IPS DF 6.9 (cell line): ENCODE measurements around the gene ACVRL1.

ENCODE experiments used
- DNase-seq: peaks from one replicate; pipeline ENCODE4 v3.0.0-alpha.2; 2013; ENCODE audit warnings: low read depth, low spot score
- H3K27ac ChIP-seq: one replicate; pipeline ENCODE4 v1.5.1; 2013; ENCODE audit warnings: low read length, control low read depth
- H3K27me3 ChIP-seq: 2 replicates; pipeline ENCODE4 v1.6.1; 2013; ENCODE audit warnings: mild to moderate bottlenecking, low read length; ENCODE audit not compliant: control insufficient read depth, insufficient read depth
- H3K36me3 ChIP-seq: 2 replicates; pipeline ENCODE4 v1.6.1; 2013; ENCODE audit warnings: low read length; ENCODE audit not compliant: control insufficient read depth, insufficient read depth
- H3K4me1 ChIP-seq: 2 replicates; pipeline ENCODE4 v1.6.1; 2013; ENCODE audit warnings: low read length; ENCODE audit not compliant: control insufficient read depth, insufficient read depth
- H3K4me3 ChIP-seq: 2 replicates; pipeline ENCODE4 v1.5.1; 2013; ENCODE audit warnings: mild to moderate bottlenecking, low read length
- H3K9me3 ChIP-seq: 2 replicates; pipeline ENCODE4 v1.6.1; 2013; ENCODE audit warnings: low read length, inconsistent platforms; ENCODE audit not compliant: control insufficient read depth, insufficient read depth
- WGBS: extraction: QIAGEN DNeasy Blood & Tissue Kit; methylation state at CpG from one replicate; pipeline ENCODE4 v1.1.7; 2013; ENCODE audit warnings: mixed read lengths, missing lambda C conversion rate; ENCODE audit not compliant: insufficient read length, insufficient coverage; 5-methylcytosine and 5-hydroxymethylcytosine counted together

ACVRL1 gene

DNA sequence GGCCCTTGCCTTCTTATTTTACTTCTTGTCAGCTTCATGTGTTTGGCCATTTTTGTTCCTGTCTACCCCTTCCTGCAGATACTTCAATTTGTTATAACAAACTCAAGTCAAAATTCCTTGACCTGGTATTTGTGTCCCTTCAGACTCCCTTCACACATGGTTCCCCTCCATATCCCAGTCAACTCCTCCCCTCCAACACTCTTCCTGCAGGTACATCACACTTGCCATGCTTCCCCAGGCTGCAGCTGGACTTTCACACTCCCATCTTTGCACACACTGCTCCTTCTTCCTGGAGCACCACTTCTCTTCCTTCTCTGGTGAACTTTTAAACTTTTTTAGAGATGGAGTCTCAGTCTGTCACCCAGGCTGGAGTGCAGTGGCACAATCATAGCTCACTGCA lies 39.9 kb upstream of the ACVRL1 start:
- no peak overlapping the region for H3K4me3 ChIP-seq
- H3K36me3 ChIP-seq = no peaks in the 10 kb centered on the region
- peaks cover 7% of the 10 kb centered on the region; the same call in 1 of the 2 replicates for H3K27me3 ChIP-seq
- no peaks in the 10 kb centered on the region for H3K9me3 ChIP-seq
- H3K4me1 ChIP-seq = peaks cover 13% of the 10 kb centered on the region
- H3K27ac ChIP-seq = no peak overlapping the region
- no peak for DNase-seq

DNA sequence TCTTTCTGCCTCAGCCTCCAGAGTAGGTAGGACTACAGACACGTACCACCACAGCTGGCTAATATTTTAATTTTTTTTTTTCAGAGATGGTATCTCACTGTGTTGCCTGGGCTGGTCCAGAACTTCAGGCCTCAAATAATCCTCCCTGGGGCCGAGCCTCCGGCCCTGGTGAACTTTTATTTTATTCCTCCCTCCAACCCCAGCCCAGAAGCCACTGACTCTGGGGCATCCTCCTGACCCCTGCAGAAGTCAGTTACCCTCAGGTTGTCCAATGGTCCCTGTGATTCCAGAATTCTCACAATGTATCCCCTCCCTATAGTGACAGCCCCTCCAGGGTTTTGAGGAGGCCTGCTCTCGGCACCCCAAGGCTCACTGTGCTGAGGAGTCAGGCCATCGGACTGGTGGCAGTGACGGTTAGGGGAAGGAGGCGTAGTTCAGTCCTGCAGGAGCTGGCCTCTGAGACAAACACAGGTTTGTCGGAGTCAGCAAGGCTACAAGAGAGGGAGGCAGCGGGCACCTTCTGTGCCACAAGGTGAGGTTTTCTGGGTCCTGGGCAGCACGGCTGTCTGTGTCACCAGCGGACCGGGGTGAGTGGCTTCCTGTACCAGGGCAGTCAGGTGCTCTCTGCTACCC lies 39.4 kb upstream of the ACVRL1 start:
- Histone ChIP-seq H3K36me3 (no peaks in the 10 kb centered on the region), H3K27ac (no peak overlapping the region), H3K9me3 (no peaks in the 10 kb centered on the region), H3K27me3 (peaks cover 7% of the 10 kb centered on the region; the same call in 1 of the 2 replicates), H3K4me3 (no peak overlapping the region), H3K4me1 (peaks cover 13% of the 10 kb centered on the region)
- no CpG with 5 or more reads among the region's 12 CpGs for WGBS
- no peak for DNase-seq

DNA sequence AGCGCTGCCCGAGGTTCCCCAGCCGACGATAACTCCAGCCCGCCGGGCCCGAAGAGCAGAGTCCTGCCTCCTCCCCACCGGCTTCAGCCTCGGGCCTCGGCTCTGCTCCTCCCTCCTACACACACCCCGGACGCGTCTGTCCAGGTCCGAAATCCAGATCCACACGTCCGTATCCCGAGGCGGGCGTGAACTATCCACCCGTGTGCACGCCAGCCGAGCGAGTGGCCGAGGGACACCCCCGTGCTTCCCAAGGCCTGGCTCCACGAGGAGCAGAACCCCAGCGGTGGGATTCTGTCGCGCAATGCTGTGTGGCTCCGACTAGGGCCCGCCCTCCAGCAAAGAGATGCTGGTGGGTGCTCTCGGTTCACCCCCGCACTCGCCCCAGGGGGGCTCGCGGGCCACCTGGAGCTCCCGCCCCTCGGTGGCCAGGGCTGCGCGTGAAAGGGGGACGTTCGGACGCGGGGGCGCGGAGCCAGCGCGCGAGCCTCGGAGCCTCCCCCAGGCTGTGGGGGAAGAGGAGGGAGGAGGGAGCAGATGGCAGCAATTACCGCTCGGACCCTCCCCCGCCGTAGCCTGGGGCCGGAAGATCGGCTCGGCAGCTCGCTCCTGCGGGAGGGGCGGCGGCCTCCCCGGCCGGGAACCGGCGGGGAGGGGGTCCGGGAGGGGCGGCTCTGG lies 38.3 kb upstream of the ACVRL1 start:
- DNase-seq = no peak
- Histone ChIP-seq H3K4me1 (peaks cover 11% of the 10 kb centered on the region), H3K27ac (no peak overlapping the region), H3K9me3 (no peaks in the 10 kb centered on the region), H3K4me3 (peak overlapping the region; percentile 63; the same call in 1 of the 2 replicates), H3K36me3 (no peaks in the 10 kb centered on the region), H3K27me3 (peaks cover 7% of the 10 kb centered on the region; the same call in 1 of the 2 replicates)
- WGBS = no CpG with 5 or more reads among the region's 67 CpGs

DNA sequence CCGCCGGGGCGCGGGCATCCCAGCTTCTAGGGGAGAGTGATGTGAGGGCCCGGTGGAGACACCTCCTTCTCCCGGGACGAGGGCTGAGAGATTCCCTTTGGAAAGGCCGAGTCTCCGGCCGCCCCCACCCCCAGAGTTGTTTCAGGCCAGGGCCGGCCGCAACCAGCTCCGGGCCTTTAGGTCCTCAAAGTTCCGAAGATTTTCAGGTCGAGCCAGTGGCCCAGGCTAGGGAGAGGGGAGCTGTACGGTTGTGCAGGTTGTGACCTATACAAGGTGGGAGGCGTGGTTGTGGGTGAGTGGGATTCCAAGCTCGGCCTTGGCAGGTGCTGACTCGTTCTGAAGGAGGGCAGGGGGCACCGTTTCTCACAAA lies 37.8 kb upstream of the ACVRL1 start:
- no peak for DNase-seq
- H3K36me3 ChIP-seq = no peaks in the 10 kb centered on the region
- no CpG with 5 or more reads among the region's 20 CpGs for WGBS
- peak overlapping the region; percentile 63; the same call in 1 of the 2 replicates for H3K4me3 ChIP-seq
- H3K27me3 ChIP-seq = peaks cover 7% of the 10 kb centered on the region; the same call in 1 of the 2 replicates
- H3K27ac ChIP-seq = no peak overlapping the region
- peaks cover 11% of the 10 kb centered on the region for H3K4me1 ChIP-seq
- no peaks in the 10 kb centered on the region for H3K9me3 ChIP-seq

DNA sequence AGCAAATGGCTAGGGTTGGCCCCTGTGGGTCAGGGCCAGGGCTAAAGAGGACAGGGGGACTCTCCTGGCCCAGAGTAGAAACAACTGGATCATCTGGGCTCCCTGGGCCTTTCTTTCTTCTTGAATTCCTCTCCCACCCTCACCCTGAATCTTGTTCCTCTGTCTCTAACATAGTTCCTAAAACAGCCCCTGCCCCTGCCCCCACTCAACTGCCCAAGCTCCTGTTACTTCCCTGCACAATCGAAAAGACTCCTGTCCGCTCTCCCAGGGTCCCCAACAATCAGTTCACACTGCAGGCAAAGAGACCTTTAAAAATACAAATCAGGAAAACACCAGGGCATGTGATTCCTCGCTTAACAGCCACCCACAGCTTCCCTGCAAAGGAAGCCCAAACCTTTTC lies 37.4 kb upstream of the ACVRL1 start:
- no CpG with 5 or more reads among the region's 3 CpGs for WGBS
- no peaks in the 10 kb centered on the region for H3K36me3 ChIP-seq
- H3K27ac ChIP-seq = no peak overlapping the region
- H3K4me1 ChIP-seq = peaks cover 10% of the 10 kb centered on the region
- no peak for DNase-seq
- peaks cover 7% of the 10 kb centered on the region; the same call in 1 of the 2 replicates for H3K27me3 ChIP-seq
- H3K4me3 ChIP-seq = peak overlapping the region; percentile 63; the same call in 1 of the 2 replicates
- H3K9me3 ChIP-seq = no peaks in the 10 kb centered on the region

DNA sequence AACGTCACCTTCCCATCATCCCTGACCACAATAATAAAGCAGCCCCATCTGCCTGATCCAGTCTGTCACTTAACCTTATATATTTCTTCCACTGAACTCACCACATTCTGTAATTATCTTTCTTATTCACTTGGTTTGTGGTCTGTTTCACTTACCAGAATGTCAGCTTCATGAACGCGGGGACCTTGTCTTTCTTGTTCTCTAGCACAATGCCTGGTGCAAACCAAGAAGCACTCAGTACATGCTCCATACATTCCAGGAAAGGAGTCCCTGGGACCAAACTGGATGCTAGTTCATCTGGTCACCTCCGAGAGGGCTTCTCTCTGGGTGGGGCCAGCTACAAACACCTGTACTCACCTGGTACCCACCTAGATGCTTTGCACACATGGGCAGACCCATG lies 36.8 kb upstream of the ACVRL1 start:
- WGBS = no CpG with 5 or more reads among the region's 4 CpGs
- DNase-seq = no peak
- H3K4me3 ChIP-seq = no peak overlapping the region
- no peaks in the 10 kb centered on the region for H3K36me3 ChIP-seq
- no peaks in the 10 kb centered on the region for H3K9me3 ChIP-seq
- peaks cover 6% of the 10 kb centered on the region for H3K4me1 ChIP-seq
- H3K27ac ChIP-seq = no peak overlapping the region
- H3K27me3 ChIP-seq = peaks cover 7% of the 10 kb centered on the region; the same call in 1 of the 2 replicates

DNA sequence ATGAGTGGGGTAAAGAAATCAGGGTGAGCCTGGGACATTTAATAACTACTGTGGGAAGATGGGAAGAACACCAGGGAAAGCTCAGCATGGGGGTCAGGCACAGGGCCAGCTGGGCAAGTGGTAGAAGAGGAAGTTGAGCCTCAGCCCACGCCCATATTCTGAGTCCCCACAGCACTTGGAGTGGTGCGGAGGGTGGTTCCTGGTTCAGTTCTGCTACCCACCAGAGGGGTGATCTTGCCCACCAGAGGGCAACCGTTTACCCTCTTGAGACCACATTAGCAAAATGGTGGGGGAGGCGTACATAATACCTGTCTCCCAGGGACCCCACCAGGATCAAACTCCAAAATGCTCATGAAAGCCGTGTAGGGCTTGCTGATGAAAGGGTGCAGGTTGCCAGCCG lies 36.2 kb upstream of the ACVRL1 start:
- no peak for DNase-seq
- H3K27me3 ChIP-seq = peaks cover 7% of the 10 kb centered on the region; the same call in 1 of the 2 replicates
- no peak overlapping the region for H3K27ac ChIP-seq
- no peaks in the 10 kb centered on the region for H3K9me3 ChIP-seq
- H3K4me1 ChIP-seq = peaks cover 5% of the 10 kb centered on the region
- no peak overlapping the region for H3K4me3 ChIP-seq
- H3K36me3 ChIP-seq = no peaks in the 10 kb centered on the region
- WGBS = no CpG with 5 or more reads among the region's 6 CpGs

DNA sequence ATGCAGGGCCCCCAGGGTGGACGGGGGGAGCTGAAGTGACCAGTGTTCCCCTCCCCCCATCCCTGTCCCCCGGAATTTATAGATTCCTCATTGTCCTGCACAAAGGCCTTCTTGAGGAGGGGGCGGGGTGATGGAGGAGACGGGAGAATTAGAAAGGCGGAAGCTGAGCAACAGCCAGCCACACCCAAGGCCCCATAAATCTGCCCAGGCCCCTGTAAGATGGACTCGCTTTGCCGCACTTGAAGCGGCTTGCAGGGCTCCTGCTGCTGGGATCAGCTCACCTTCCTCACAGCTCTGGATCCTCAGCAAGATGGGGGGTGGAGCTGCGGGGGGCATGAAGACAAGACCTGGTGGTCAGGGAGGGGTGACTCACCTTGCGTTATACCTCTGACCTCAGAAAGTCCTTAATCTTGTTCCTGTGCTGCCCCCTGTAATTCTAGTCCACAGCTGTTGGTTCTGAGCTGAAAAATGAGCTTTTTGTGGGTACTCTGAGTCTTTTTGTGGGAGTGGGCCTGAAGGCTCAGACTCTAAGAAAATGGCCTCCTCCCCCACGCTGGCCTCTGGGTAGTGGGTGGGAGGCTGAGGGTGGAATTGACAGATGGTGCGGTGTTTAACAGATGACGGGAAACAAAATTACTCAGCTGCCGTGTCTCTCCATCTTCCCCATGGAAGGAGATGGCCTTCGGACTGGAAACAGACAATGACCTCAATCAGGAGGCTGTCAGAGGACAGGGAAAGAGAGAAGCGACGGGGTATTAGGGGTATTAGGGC lies 35.2 kb upstream of the ACVRL1 start:
- Histone ChIP-seq H3K27me3 (peaks cover 7% of the 10 kb centered on the region; the same call in 1 of the 2 replicates), H3K4me1 (peaks cover 4% of the 10 kb centered on the region)
- no CpG with 5 or more reads among the region's 17 CpGs for WGBS

DNA sequence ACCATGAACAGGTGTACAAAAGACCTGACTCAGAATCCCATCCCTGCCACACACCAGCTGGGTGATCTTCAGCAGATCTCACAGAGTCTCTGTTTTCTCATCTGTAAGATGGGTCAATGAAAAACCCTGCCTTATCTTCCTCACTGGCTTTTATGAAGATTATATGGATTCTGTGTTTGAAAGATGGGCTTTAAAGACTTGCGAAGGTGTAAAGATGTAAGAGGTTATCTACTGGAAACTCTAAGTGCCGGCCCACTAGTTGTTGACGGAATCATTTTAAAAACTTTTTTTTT lies 34.7 kb upstream of the ACVRL1 start:
- no CpG with 5 or more reads among the region's 3 CpGs for WGBS
- H3K4me1 ChIP-seq = peaks cover 4% of the 10 kb centered on the region
- H3K36me3 ChIP-seq = no peaks in the 10 kb centered on the region
- DNase-seq = no peak
- no peaks in the 10 kb centered on the region for H3K9me3 ChIP-seq
- peaks cover 7% of the 10 kb centered on the region; the same call in 1 of the 2 replicates for H3K27me3 ChIP-seq
- H3K27ac ChIP-seq = no peak overlapping the region
- H3K4me3 ChIP-seq = no peak overlapping the region

More for the DNA sequence above, 35.2 kb upstream of the ACVRL1 start:
- H3K27ac ChIP-seq = no peak overlapping the region
- no peaks in the 10 kb centered on the region for H3K36me3 ChIP-seq
- H3K9me3 ChIP-seq = no peaks in the 10 kb centered on the region
- H3K4me3 ChIP-seq = no peak overlapping the region
- no peak for DNase-seq

DNA sequence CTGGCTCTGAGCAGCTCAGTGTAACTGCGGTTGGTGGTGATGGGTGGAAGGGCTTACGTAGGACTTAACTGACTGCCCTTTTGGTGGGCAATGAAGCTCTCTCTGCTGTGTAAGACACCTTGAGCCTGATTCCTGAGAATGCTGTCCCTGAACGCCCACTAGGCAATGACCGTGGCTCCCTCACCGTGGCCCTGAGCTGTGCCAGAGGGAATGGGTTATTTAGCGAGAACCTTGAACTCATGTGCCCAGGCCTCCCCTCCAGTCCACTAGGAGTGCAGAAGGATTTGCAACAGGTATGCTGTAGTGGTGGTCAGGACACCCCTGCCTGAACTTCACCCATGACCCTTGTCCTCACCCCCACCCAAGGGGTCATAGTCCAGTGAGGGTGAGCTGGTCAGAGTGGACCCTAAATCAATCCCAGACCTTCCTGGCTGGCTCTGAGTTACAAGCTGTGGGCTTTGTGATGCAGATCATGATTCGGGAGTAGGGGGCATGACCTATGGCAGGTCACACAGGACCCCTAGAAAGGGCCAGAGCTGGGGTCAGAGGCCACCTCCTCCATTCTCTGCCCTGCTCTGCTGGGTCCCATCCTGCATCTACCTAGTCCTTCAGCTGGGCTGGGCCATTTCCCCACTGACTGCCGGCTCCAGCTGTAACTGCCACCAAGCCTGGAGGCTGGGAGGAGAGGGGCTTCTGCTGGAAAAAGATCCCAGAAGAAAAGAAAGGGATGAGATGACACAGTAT lies 33.9 kb upstream of the ACVRL1 start:
- no CpG with 5 or more reads among the region's 8 CpGs for WGBS
- H3K27me3 ChIP-seq = peaks cover 3% of the 10 kb centered on the region; the same call in 1 of the 2 replicates
- no peak for DNase-seq
- no peaks in the 10 kb centered on the region for H3K36me3 ChIP-seq
- H3K9me3 ChIP-seq = no peaks in the 10 kb centered on the region
- H3K27ac ChIP-seq = no peak overlapping the region
- no peak overlapping the region for H3K4me3 ChIP-seq
- peaks cover 4% of the 10 kb centered on the region for H3K4me1 ChIP-seq
